CD4-positive, alpha-beta memory T cell (primary cell): ENCODE results near the gene MEGF6. TPM values are rescaled to one million over a fixed set of nuclear protein-coding genes. Genes with fewer than 3 reads are reported as not detected.
A peak's percentile ranks its signal among the peaks of the same experiment; 100 is the strongest.

Experiments used
- CTCF ChIA-PET: fragments of 350-600 bp; sonication (Branson Sonifier 250); formaldehyde crosslinking; loops from one replicate; lab custom pipeline; 2021; ENCODE audit warnings: inconsistent platforms; ENCODE audit not compliant: partially characterized antibody; lab: Charles Lee
- POLR2A ChIA-PET: fragments of 350-600 bp; sonication (Branson Sonifier 250); formaldehyde crosslinking; loops from one replicate; lab custom pipeline; 2021; ENCODE audit not compliant: partially characterized antibody; lab: Charles Lee
- DNase-seq, 5 donors: peaks; one replicate each; pipeline versions ENCODE4 v3.0.0 to v3.0.0-alpha.2; 2020 to 2022; ENCODE audit warnings: mixed read lengths in 1 of 5
- H3K27ac ChIP-seq: one replicate; pipeline ENCODE4 v1.7.0; 2013; ENCODE audit warnings: low read depth, low read length
- H3K27me3 ChIP-seq: 2 replicates; pipeline ENCODE4 v1.7.0; 2013; ENCODE audit warnings: mild to moderate bottlenecking, low read length, moderate library complexity; ENCODE audit not compliant: insufficient read depth
- H3K36me3 ChIP-seq: 2 replicates; pipeline ENCODE4 v1.7.0; 2013; ENCODE audit warnings: mild to moderate bottlenecking, low read length, moderate library complexity; ENCODE audit not compliant: insufficient read depth
- H3K4me1 ChIP-seq: 2 replicates; pipeline ENCODE4 v1.7.0; 2013; ENCODE audit warnings: mild to moderate bottlenecking, low read length, moderate library complexity; ENCODE audit not compliant: insufficient read depth
- H3K4me3 ChIP-seq, 2 donors: one replicate each; pipeline ENCODE4 v1.7.0; 2013; ENCODE audit warnings: low read length in 2 of 2, mild to moderate bottlenecking in 1 of 2
- H3K9me3 ChIP-seq, 2 donors: one replicate each; pipeline ENCODE4 v1.7.0; 2013; ENCODE audit warnings: low read length in 2 of 2, control low read depth in 1 of 2; ENCODE audit not compliant: control insufficient read depth in 1 of 2
- H3K27ac Mint-ChIP-seq, 7 donors: one replicate each; pipeline ENCODE4 v1.8.0; 2020 to 2021; ENCODE audit warnings: mixed read lengths in 7 of 7, mild to moderate bottlenecking in 6 of 7, inconsistent platforms in 3 of 7, moderate library complexity in 3 of 7
- H3K27me3 Mint-ChIP-seq, 2 donors: one replicate each; pipeline ENCODE4 v1.8.0; 2020 to 2021; ENCODE audit warnings: mixed read lengths in 2 of 2
- H3K36me3 Mint-ChIP-seq, 2 donors: one replicate each; pipeline ENCODE4 v1.8.0; 2020 to 2021; ENCODE audit warnings: mixed read lengths in 2 of 2, inconsistent platforms in 1 of 2, mild to moderate bottlenecking in 1 of 2
- H3K4me1 Mint-ChIP-seq, 4 donors: one replicate each; pipeline ENCODE4 v1.8.0; 2020 to 2021; ENCODE audit warnings: mixed read lengths in 4 of 4, mild to moderate bottlenecking in 1 of 4
- H3K4me3 Mint-ChIP-seq, 8 donors: one replicate each; pipeline ENCODE4 v1.8.0; 2020 to 2021; ENCODE audit warnings: mixed read lengths in 8 of 8, mild to moderate bottlenecking in 7 of 8, moderate library complexity in 6 of 8, inconsistent platforms in 3 of 8
- H3K9me3 Mint-ChIP-seq, 8 donors: one replicate each; pipeline ENCODE4 v1.8.0; 2020 to 2021; ENCODE audit warnings: mixed read lengths in 8 of 8, mild to moderate bottlenecking in 5 of 8, inconsistent platforms in 3 of 8, moderate library complexity in 1 of 8
- intact Hi-C: fragments of 100-400 bp; cut with micrococcal nuclease; formaldehyde crosslinking; loops from one replicate; pipeline ENCODE4 v1.15.1; 2023
- polyA plus RNA-seq, 2 donors: library from polyadenylated mRNA; unstranded; fragments of 300-500 nt; fragmentation: Illumina TruSeq; gene quantifications; one replicate each; pipeline ENCODE4 v1.2.3, GENCODE V29; 2021
- total RNA-seq, 2 experiments: library from RNA; stranded (reverse); gene quantifications; one replicate each; pipeline ENCODE4 v1.2.3, GENCODE V29; 2021

Gene MEGF6
- total and polyA plus RNA-seq, 4 experiments from 2014 or later = 2.4 to 168 (median 87.0) TPM

DNA sequence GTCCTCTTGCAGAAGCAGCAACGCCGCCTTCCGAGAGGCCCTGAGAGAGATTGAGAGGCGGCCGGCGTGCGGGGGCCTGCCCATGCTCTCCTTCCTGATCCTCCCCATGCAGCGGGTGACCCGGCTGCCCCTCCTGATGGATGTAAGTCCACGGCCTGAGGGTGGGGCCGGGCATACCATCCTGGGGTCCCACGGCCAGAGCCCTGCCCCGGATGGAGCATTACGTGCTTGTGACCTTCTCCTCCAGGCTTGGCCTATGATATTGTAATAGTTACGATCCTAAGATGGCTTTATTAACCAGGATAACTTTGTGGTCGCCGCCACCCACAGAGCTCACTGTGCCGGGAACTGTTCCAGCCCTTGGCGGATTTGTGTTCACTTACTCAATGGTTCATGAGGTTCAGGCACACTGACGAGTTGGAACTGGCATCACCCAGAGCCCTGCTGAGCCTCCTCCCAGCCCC lies 137.9 kb downstream of the MEGF6 start:
- peak in 1 of 5 donors; percentile 5 for DNase-seq
- no peaks in the 10 kb centered on the region for H3K9me3 ChIP-seq
- H3K36me3 ChIP-seq = no peaks in the 10 kb centered on the region
- Mint-ChIP-seq H3K27me3 (peaks cover 0 to 5% of the 10 kb centered on the region in 2 donors), H3K9me3 (peaks cover 0 to 2% (median 0%) of the 10 kb centered on the region in 8 donors), H3K27ac (no peak overlapping the region), H3K36me3 (no peaks in the 10 kb centered on the region), H3K4me3 (no peak overlapping the region), H3K4me1 (no peaks in the 10 kb centered on the region)
- CTCF ChIA-PET = interaction anchor here (1.5 kb wide), 1 partner anchor 8 kb away, joined by 4 read pairs; no protein-coding TSS in a partner anchor
- intact Hi-C loops = no loop called here
- POLR2A ChIA-PET = no interaction called here
- H3K4me1 ChIP-seq = no peaks in the 10 kb centered on the region
- H3K27ac ChIP-seq = no peak overlapping the region
- no peak overlapping the region for H3K4me3 ChIP-seq
- H3K27me3 ChIP-seq = no peaks in the 10 kb centered on the region

DNA sequence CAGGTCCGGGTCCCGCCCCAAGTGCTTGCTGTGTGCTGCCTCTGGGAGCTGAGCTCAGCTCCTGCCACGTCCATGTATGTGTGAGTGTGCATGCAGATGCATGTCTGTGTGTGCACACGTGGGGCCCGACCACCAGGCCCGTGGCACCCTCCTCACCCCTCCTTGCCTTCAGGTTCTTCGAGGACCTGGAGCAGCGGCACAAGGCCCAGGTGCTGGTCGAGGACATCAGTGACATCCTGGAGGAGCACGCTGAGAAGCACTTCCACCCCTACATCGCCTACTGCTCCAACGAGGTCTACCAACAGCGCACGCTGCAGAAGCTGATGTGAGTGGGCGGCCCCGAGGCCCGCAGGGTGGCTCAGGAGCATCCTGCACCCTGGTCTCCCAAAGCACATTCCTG lies 138.4 kb downstream of the MEGF6 start:
- Mint-ChIP-seq H3K9me3 (peaks cover 0 to 2% (median 0%) of the 10 kb centered on the region in 8 donors), H3K4me3 (no peak overlapping the region), H3K27me3 (peaks cover 0 to 5% of the 10 kb centered on the region in 2 donors), H3K27ac (no peak overlapping the region), H3K4me1 (no peaks in the 10 kb centered on the region), H3K36me3 (no peaks in the 10 kb centered on the region)
- intact Hi-C loops = no loop called here
- no peaks in the 10 kb centered on the region for H3K9me3 ChIP-seq
- no peak overlapping the region for H3K27ac ChIP-seq
- ChIA-PET CTCF (interaction anchor here (1.5 kb wide), 1 partner anchor 9 kb away, joined by 4 read pairs; no protein-coding TSS in a partner anchor), POLR2A (no interaction called here)
- no peak overlapping the region for H3K4me3 ChIP-seq
- no peaks in the 10 kb centered on the region for H3K27me3 ChIP-seq
- H3K4me1 ChIP-seq = no peaks in the 10 kb centered on the region
- no peak for DNase-seq
- no peaks in the 10 kb centered on the region for H3K36me3 ChIP-seq

DNA sequence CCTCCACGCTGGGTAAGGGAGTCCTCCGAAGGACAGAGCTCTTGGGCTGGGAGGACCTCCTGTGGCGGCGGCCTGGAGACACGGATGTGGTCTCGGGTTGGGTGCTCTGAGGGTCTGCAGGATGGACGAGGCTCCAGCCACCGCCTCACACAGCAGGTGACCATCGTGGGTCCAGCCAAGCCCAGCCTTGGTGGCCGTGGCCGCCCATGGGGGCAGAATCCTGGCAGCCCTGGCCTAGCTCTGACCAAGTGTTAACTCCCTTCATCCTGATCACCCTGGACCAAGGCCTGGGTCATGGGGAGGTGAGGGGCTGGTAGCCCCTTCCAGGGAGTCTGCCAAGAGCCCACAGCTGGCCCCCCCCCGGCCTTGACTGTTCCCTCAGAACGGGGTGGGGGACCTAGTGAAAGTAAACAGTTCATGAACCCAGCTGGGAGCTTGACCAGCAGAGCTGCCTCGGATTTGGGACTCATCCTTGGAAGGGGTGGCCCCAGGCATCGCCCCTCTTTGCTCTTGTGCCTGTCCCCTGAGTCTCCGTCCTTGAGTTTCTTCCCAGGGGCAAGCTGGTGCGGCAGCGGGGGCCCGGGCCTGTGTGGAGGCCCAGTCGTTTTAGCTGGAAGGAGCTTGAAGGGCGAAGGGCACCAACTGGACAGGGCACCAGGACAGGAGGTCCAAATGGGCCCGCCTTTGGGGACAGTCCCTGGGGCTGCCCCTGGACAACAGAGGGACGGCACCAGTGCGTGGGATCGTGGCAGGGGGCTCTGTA lies 139.0 kb downstream of the MEGF6 start:
- POLR2A ChIA-PET = no interaction called here
- Mint-ChIP-seq H3K9me3 (peaks cover 0 to 2% (median 0%) of the 10 kb centered on the region in 8 donors), H3K27ac (no peak overlapping the region), H3K4me1 (no peaks in the 10 kb centered on the region), H3K27me3 (peaks cover 0 to 5% of the 10 kb centered on the region in 2 donors), H3K4me3 (no peak overlapping the region), H3K36me3 (no peaks in the 10 kb centered on the region)
- Histone ChIP-seq H3K4me3 (no peak overlapping the region), H3K4me1 (no peaks in the 10 kb centered on the region), H3K36me3 (no peaks in the 10 kb centered on the region), H3K27ac (no peak overlapping the region), H3K9me3 (no peaks in the 10 kb centered on the region), H3K27me3 (no peaks in the 10 kb centered on the region)
- DNase-seq = peak in 1 of 5 donors; percentile 33
- intact Hi-C loops = no loop called here
- CTCF ChIA-PET = interaction anchor here (1.5 kb wide), 1 partner anchor 9 kb away, joined by 4 read pairs; no protein-coding TSS in a partner anchor

DNA sequence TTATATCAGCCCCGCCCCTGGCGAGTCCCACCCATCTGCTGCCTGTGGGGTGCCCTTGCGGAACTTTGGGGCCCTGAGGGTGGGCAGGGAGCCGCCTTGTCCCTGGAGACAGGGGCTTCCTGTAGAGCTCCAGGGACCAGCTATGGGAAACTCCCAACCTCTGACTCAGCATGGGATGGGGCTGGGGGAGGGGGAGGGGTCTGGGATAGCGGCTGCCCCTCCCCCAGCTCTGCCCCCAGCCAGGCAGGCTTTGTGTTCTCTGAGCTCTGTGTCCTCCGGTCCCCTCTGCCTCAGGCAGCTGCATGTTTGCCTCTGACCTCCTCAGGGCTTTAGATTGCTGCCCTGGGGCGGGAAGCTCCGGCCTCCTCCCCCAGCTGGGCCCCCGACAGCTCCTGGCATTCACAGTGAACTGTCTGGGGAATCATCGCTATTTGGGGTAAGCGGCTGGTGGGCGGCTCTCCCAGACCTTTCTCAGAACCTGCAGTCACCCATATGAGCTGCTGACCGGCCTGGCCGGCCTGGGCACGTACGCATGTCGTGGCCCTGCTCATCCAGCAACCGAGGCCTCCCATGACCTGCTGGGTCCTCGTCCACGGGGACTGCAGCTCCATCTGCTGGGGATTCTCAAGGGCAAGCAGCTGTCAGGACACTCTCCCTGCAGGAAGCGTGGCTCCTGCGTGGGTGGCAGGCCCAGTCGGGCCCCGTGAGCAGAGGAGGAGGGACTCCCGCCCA lies 139.8 kb downstream of the MEGF6 start:
- H3K4me3 Mint-ChIP-seq = no peak overlapping the region
- H3K27ac Mint-ChIP-seq = no peak overlapping the region
- H3K27me3 ChIP-seq = no peaks in the 10 kb centered on the region
- no peaks in the 10 kb centered on the region for H3K9me3 ChIP-seq
- intact Hi-C loops = no loop called here
- H3K9me3 Mint-ChIP-seq = peaks cover 0 to 2% (median 0%) of the 10 kb centered on the region in 8 donors
- no peak overlapping the region for H3K4me3 ChIP-seq
- CTCF ChIA-PET = no interaction called here
- H3K36me3 ChIP-seq = no peaks in the 10 kb centered on the region
- peak in 1 of 5 donors; percentile 36 for DNase-seq
- H3K27me3 Mint-ChIP-seq = peaks cover 0 to 5% of the 10 kb centered on the region in 2 donors
- H3K36me3 Mint-ChIP-seq = no peaks in the 10 kb centered on the region
- POLR2A ChIA-PET = no interaction called here
- H3K4me1 Mint-ChIP-seq = no peaks in the 10 kb centered on the region
- H3K27ac ChIP-seq = no peak overlapping the region
- no peaks in the 10 kb centered on the region for H3K4me1 ChIP-seq

DNA sequence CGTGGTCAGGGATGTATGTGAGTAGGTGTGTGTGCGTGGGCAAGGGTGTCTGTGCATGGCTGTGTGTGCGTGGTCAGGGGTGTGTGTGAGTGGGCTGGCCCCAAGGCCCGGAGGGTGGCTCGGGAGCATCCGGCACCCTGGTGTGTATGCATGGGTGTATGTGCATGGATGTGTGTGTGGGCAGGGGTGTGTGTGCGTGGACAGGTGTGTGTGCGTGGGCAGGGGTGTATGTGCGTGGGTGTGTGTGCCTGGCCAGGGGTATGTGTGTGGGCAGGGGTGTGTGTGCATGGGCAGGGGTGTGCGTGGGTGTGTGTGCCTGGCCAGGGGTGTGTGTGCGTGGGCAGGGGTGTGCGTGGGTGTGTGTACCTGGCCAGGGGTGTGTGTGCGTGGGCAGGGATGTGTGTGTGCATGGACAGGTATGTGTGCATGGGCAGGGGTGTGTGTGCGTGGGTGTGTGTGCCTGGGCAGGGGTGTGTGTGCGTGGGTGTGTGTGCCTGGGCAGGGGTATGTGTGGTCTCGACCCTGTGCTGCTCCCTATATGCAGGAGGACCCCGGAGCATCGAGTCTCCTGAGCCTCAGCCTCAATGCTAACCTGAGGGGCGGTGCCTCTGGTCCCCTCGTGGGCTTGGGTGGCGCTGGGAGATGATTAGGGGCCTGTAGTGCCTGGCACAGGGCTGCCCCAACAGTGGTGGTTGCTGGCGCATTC lies 140.5 kb downstream of the MEGF6 start:
- H3K27ac ChIP-seq = no peak overlapping the region
- no peak overlapping the region for H3K4me3 ChIP-seq
- no peaks in the 10 kb centered on the region for H3K9me3 ChIP-seq
- Mint-ChIP-seq H3K36me3 (no peaks in the 10 kb centered on the region), H3K4me3 (no peak overlapping the region), H3K27me3 (peaks cover 0 to 5% of the 10 kb centered on the region in 2 donors), H3K4me1 (no peaks in the 10 kb centered on the region), H3K9me3 (peaks cover 0 to 2% (median 0%) of the 10 kb centered on the region in 8 donors), H3K27ac (peak overlapping the region in 1 of 7 donors; percentile 41)
- intact Hi-C loops = no loop called here
- no peaks in the 10 kb centered on the region for H3K27me3 ChIP-seq
- no peak for DNase-seq
- H3K4me1 ChIP-seq = no peaks in the 10 kb centered on the region
- CTCF ChIA-PET = no interaction called here
- POLR2A ChIA-PET = no interaction called here
- H3K36me3 ChIP-seq = no peaks in the 10 kb centered on the region

DNA sequence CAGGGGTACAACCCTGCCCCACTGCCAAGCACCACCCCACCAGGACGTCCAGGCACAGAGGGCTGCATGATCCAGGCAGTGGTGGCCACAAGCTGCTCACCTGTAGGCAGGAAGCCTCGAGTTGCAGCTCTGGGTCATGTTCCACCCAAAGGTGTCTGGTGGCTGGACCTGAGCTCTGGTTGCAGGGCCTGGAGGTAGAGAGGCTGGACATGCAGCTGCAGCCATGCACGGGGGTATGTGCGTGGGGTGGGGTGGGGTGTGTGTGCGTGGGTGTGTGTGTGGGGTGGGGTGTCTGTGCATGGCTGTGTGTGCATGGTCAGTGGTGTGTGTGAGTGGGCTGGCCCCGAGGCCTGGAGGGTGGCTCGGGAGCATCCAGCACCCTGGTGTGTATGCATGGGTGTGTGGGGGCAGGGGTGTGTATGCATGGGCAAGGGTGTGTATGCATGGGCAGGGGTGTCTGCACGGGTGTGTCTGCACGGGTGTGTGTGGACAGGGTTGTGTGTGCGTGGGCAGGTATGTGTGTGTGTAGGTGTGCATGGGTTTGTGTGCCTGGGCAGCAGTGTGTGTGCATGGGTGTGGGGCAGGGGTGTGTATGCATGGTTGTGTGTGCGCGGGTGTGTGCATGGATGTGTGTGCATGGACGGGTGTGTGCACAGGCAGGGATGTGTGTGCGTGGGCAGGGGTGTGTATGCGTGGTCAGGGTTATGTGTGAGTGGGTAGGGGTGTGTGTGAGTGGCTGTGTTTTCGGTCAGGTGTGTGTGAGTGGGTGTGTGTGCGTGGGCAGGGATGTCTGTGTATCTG lies 141.3 kb downstream of the MEGF6 start:
- no peaks in the 10 kb centered on the region for H3K4me1 ChIP-seq
- intact Hi-C loops = no loop called here
- ChIA-PET CTCF (no interaction called here), POLR2A (no interaction called here)
- Mint-ChIP-seq H3K4me1 (no peaks in the 10 kb centered on the region), H3K27me3 (peaks cover 0 to 5% of the 10 kb centered on the region in 2 donors), H3K36me3 (no peaks in the 10 kb centered on the region), H3K9me3 (peaks cover 0 to 2% (median 0%) of the 10 kb centered on the region in 8 donors), H3K4me3 (no peak overlapping the region), H3K27ac (no peak overlapping the region)
- DNase-seq = no peak
- H3K27me3 ChIP-seq = no peaks in the 10 kb centered on the region
- H3K4me3 ChIP-seq = no peak overlapping the region
- no peak overlapping the region for H3K27ac ChIP-seq
- H3K36me3 ChIP-seq = no peaks in the 10 kb centered on the region
- H3K9me3 ChIP-seq = no peaks in the 10 kb centered on the region
